SK-N-SH (cell line): ENCODE results near the gene TGM2. TPM values are rescaled to one million over a fixed set of nuclear protein-coding genes. Genes with fewer than 3 reads are reported as not detected.

Experiments
- CTCF ChIA-PET: fragments of 300-600, 350-600 bp; formaldehyde crosslinking; extraction: SDS; loops from one replicate; lab custom pipeline; 2021; lab: Yijun Ruan, JAX
- POLR2A ChIA-PET: fragments of 350-600 bp; sonication (Branson Sonifier 250); formaldehyde crosslinking; extraction: SDS; loops from one replicate; lab custom pipeline; 2020; ENCODE audit warnings: antibody characterized with exemption, inconsistent platforms; lab: Yijun Ruan, JAX
- DNase-seq: peaks from one replicate; pipeline ENCODE4 v3.0.0; 2012
- H2AFZ ChIP-seq: fragments of 200-600 bp; sonication (generic); 2 replicates; pipeline ENCODE4 v1.8.1; 2016; ENCODE audit warnings: antibody characterized with exemption, mild to moderate bottlenecking, low read depth
- H3F3A ChIP-seq: fragments of 200-600 bp; sonication (generic); replicated peaks from 2 replicates; pipeline ENCODE3; 2016; ENCODE audit warnings: antibody characterized with exemption, mild to moderate bottlenecking; ENCODE audit not compliant: insufficient read depth
- H3K27ac ChIP-seq, 2 experiments: fragments of 200-500 bp in 1 of 2; fragments of 200-600 bp in 1 of 2; sonication (Bioruptor generic) in 1 of 2; sonication (generic), shearing (Covaris generic) in 1 of 2; 2 replicates each; pipeline versions ENCODE4 v1.5.1 to v1.6.1; 2014 to 2016; ENCODE audit warnings: low read depth in 2 of 2, inconsistent platforms in 1 of 2, low read length in 1 of 2, mild to moderate bottlenecking in 1 of 2, mixed read lengths in 1 of 2
- H3K27me3 ChIP-seq: fragments of 200-600 bp; sonication (generic), shearing (Covaris generic); 2 replicates; pipeline ENCODE4 v1.6.1; 2016; ENCODE audit warnings: mixed run types; ENCODE audit not compliant: insufficient read depth
- H3K36me3 ChIP-seq, 2 experiments: fragments of 200-500 bp in 1 of 2; fragments of 200-600 bp in 1 of 2; sonication (Bioruptor generic) in 1 of 2; sonication (generic) in 1 of 2; replicated peaks in 1 of 2; 2 replicates each; pipeline versions ENCODE3 to v1.5.1; 2014 to 2016; ENCODE audit warnings: low read length in 1 of 2, mild to moderate bottlenecking in 1 of 2; ENCODE audit not compliant: insufficient read depth in 2 of 2, control insufficient read depth in 1 of 2
- H3K4me1 ChIP-seq, 2 experiments: fragments of 200-500 bp in 1 of 2; fragments of 200-600 bp in 1 of 2; sonication (Bioruptor generic) in 1 of 2; sonication (generic), shearing (Covaris generic) in 1 of 2; 2 replicates each; pipeline versions ENCODE4 v1.5.1 to v1.6.1; 2014 to 2016; ENCODE audit warnings: low read depth in 1 of 2, low read length in 1 of 2, mixed run types in 1 of 2; ENCODE audit not compliant: insufficient read depth in 2 of 2, control insufficient read depth in 1 of 2
- H3K4me2 ChIP-seq: fragments of 200-600 bp; sonication (generic), shearing (Covaris generic); 2 replicates; pipeline ENCODE4 v1.6.1; 2017; ENCODE audit warnings: mixed run types
- H3K4me3 ChIP-seq, 2 experiments: fragments of 200-500 bp in 1 of 2; fragments of 200-600 bp in 1 of 2; sonication (Bioruptor generic) in 1 of 2; sonication (generic), shearing (Covaris generic) in 1 of 2; 2 replicates each; pipeline versions ENCODE4 v1.5.1 to v1.8.1; 2014 to 2016; ENCODE audit warnings: low read depth in 2 of 2, inconsistent platforms in 1 of 2, low read length in 1 of 2, mild to moderate bottlenecking in 1 of 2, mixed read lengths in 1 of 2, moderate library complexity in 1 of 2
- H3K79me2 ChIP-seq: fragments of 200-600 bp; sonication (generic); 2 replicates; pipeline ENCODE4 v1.8.1; 2017; ENCODE audit warnings: mild to moderate bottlenecking; ENCODE audit not compliant: insufficient read depth
- H3K9ac ChIP-seq: fragments of 200-600 bp; sonication (generic); 2 replicates; pipeline ENCODE4 v1.6.1; 2017; ENCODE audit warnings: mixed run types
- H3K9me2 ChIP-seq: fragments of 200-600 bp; sonication (generic); 2 replicates; pipeline ENCODE4 v1.6.1; 2017; ENCODE audit warnings: mixed run types
- H3K9me3 ChIP-seq: fragments of 200-600 bp; sonication (generic); 2 replicates; pipeline ENCODE4 v1.6.1; 2017; ENCODE audit warnings: mixed run types, mild to moderate bottlenecking, moderate library complexity
- H4K20me1 ChIP-seq: fragments of 200-600 bp; sonication (generic); 2 replicates; pipeline ENCODE4 v1.6.1; 2017; ENCODE audit warnings: mild to moderate bottlenecking, mixed run types; ENCODE audit not compliant: insufficient read depth
- ELF1 ChIP-seq: IDR thresholded peaks from 2 replicates; pipeline ENCODE4 v1.4.0; 2012
- FOSL2 ChIP-seq: IDR thresholded peaks from 2 replicates; pipeline ENCODE4 v1.4.0; 2012; ENCODE audit warnings: low read depth, mild to moderate bottlenecking, moderate library complexity, borderline replicate concordance
- FOXJ3 ChIP-seq: sonication (generic); formaldehyde crosslinking; IDR thresholded peaks from 2 replicates; pipeline ENCODE4 v1.5.1; 2020; ENCODE audit warnings: mild to moderate bottlenecking, missing genetic modification reagents
- JUND ChIP-seq: IDR thresholded peaks from 2 replicates; pipeline ENCODE4 v1.4.0; 2012
- MXI1 ChIP-seq: IDR thresholded peaks from 2 replicates; pipeline ENCODE4 v1.6.1; 2012; ENCODE audit warnings: mild to moderate bottlenecking, low read depth, low read length, improper control_type of control experiment
- RFX5 ChIP-seq: IDR thresholded peaks from 2 replicates; pipeline ENCODE4 v1.6.1; 2012; ENCODE audit warnings: mild to moderate bottlenecking, improper control_type of control experiment, low read length
- RXRA ChIP-seq: IDR thresholded peaks from 2 replicates; pipeline ENCODE4 v1.4.0; 2012; ENCODE audit warnings: low read depth, mild to moderate bottlenecking, borderline replicate concordance
- SIN3A ChIP-seq: IDR thresholded peaks from 2 replicates; pipeline ENCODE4 v1.6.1; 2012; ENCODE audit warnings: low read depth, mild to moderate bottlenecking, low read length, moderate library complexity, borderline replicate concordance
- TAF1 ChIP-seq: IDR thresholded peaks from 2 replicates; pipeline ENCODE4 v1.6.1; 2012; ENCODE audit warnings: low read depth, mild to moderate bottlenecking, low read length, moderate library complexity, borderline replicate concordance
- WGBS: methylation state at CpG from one replicate; pipeline ENCODE4 v1.1.6; 2017; ENCODE audit warnings: low lambda C conversion rate; 5-methylcytosine and 5-hydroxymethylcytosine counted together
- polyA plus RNA-seq, 3 experiments: library from polyadenylated mRNA; depleted of rRNA; stranded (reverse); fragments of >200 nt; gene quantifications; 2 replicates each; pipeline ENCODE4 v1.2.3, GENCODE V29; 2012
- TF ChIP-seq, protein P1 (sequence below): fragments of 150-350 bp; IDR thresholded peaks from 2 replicates; pipeline ENCODE4 v1.6.1; 2016; ENCODE audit warnings: mild to moderate bottlenecking, low read depth, low read length
- TF ChIP-seq, protein P2 (sequence below): fragments of 200-600 bp; sonication (generic); IDR thresholded peaks from 2 replicates; pipeline ENCODE4 v1.6.1; 2017; ENCODE audit warnings: antibody characterized with exemption, mild to moderate bottlenecking, moderate library complexity
- TF ChIP-seq, protein P3 (sequence below): IDR thresholded peaks from 2 replicates; pipeline ENCODE4; 2012
- TF ChIP-seq, protein P4 (sequence below): IDR thresholded peaks from 2 replicates; pipeline ENCODE4 v1.6.1; 2012; ENCODE audit warnings: mild to moderate bottlenecking, low read depth, low read length, moderate library complexity
- TF ChIP-seq, protein P5 (sequence below): IDR thresholded peaks from 2 replicates; pipeline ENCODE4 v1.4.0; 2012; ENCODE audit warnings: low read depth

The TGM2 gene
- polyA plus RNA-seq, 1 of the 3 experiments (the other 2 are of a cell fraction) = 676 TPM

DNA sequence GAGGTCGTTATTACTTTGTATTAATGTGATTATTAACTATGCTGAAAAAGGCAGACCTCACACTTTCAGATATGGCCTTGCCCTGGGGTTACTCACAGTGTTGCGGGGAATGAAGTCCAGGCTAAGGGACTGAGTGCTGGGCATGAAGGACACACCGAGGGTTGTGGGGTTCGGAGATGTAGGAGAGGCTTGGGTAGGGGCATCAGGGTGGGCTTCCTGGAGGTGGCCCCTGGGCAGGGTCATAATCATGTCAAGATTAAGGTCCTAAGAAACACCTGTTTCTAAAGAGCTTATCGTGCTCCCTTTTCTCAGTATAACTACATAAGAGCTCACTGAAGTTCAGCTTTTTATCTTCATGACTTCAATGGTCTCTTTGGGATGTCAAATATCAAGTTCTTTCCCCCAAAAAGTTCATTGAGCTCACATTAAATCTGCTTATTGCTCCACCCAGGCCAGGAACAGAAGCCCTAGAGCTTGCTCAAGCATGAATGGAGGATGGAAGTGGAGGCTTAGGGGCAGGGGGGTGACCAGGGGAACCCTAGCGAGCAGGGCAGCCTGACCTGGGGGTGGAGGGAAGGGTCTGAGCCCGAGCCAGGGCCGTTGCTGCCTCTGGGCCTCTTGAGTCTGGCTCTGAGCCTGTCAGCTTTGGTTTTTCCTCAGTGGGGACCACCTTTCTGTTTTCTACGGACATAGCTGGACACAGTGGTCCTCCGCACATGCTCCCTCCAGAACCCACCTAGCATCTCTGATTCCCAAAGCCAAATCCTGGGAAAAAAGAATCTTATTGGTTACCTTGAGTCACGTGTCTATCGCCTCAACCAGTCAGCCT lies 37.3 kb upstream of the TGM2 start:
- Histone ChIP-seq H3K4me2 (no peak overlapping the region), H3K9ac (no peak overlapping the region), H3K4me3 (no peak overlapping the region), H3K27ac (peak overlapping the region in 1 of 2 experiments; percentile 73; a peak in 1 of 4 replicates), H4K20me1 (no peaks in the 10 kb centered on the region), H3K4me1 (peaks cover 0 to 3% of the 10 kb centered on the region in 2 experiments; a peak in 1 of 4 replicates), H2AFZ (no peak overlapping the region), H3K9me2 (no peaks in the 10 kb centered on the region), H3K79me2 (no peaks in the 10 kb centered on the region), H3K9me3 (no peaks in the 10 kb centered on the region), H3F3A (peaks cover 4% of the 10 kb centered on the region), H3K27me3 (no peaks in the 10 kb centered on the region), H3K36me3 (no peaks in the 10 kb centered on the region)
- 94% methylated on average over 10 of the region's 12 CpGs for WGBS
- DNase-seq = no peak
- POLR2A ChIA-PET = no interaction called here
- TF ChIP-seq, protein P1, sequence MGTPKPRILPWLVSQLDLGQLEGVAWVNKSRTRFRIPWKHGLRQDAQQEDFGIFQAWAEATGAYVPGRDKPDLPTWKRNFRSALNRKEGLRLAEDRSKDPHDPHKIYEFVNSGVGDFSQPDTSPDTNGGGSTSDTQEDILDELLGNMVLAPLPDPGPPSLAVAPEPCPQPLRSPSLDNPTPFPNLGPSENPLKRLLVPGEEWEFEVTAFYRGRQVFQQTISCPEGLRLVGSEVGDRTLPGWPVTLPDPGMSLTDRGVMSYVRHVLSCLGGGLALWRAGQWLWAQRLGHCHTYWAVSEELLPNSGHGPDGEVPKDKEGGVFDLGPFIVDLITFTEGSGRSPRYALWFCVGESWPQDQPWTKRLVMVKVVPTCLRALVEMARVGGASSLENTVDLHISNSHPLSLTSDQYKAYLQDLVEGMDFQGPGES = no peak
- TF ChIP-seq RXRA (no peak), ELF1 (no peak), TAF1 (no peak), FOSL2 (no peak), JUND (no peak), FOXJ3 (CRISPR knock-in tag) (no peak), MXI1 (no peak)
- TF ChIP-seq, protein P2, sequence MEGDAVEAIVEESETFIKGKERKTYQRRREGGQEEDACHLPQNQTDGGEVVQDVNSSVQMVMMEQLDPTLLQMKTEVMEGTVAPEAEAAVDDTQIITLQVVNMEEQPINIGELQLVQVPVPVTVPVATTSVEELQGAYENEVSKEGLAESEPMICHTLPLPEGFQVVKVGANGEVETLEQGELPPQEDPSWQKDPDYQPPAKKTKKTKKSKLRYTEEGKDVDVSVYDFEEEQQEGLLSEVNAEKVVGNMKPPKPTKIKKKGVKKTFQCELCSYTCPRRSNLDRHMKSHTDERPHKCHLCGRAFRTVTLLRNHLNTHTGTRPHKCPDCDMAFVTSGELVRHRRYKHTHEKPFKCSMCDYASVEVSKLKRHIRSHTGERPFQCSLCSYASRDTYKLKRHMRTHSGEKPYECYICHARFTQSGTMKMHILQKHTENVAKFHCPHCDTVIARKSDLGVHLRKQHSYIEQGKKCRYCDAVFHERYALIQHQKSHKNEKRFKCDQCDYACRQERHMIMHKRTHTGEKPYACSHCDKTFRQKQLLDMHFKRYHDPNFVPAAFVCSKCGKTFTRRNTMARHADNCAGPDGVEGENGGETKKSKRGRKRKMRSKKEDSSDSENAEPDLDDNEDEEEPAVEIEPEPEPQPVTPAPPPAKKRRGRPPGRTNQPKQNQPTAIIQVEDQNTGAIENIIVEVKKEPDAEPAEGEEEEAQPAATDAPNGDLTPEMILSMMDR = no peak
- CTCF ChIA-PET = interaction anchor here (0.9 to 16.4 kb wide), 6 partner anchors 13 to 638 kb away, joined by 3 to 148 read pairs (median 4); no protein-coding TSS in a partner anchor

DNA sequence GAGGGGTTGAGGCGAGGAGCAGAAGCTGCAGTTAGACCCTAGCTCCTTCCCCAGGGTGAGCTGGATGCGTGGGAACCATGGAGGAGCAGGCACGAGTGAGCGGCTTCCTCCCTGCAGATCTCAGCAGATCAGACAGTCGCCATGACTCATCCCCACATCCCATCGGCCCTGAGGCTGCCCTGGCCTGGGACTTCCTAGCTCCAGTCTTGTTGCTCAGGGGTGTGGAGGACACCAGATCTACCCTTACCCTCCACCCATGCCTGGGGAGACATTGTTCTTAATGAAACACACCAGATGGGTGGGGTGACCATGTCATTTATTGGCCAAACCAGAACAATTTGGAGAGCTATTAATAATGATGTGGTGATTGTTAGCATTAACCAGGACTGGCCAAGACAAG lies 36.3 kb upstream of the TGM2 start:
- Histone ChIP-seq H2AFZ (0 out of 2 replicates have a peak overlapping the region, but pooled peaks have one; percentile 51), H3K36me3 (no peaks in the 10 kb centered on the region), H3F3A (peaks cover 10% of the 10 kb centered on the region), H3K9ac (no peak overlapping the region; the same call in 1 of the 2 replicates), H3K9me2 (no peaks in the 10 kb centered on the region), H3K4me3 (no peak overlapping the region), H4K20me1 (no peaks in the 10 kb centered on the region), H3K79me2 (no peaks in the 10 kb centered on the region), H3K4me1 (peaks cover 0 to 3% of the 10 kb centered on the region in 2 experiments; a peak in 1 of 4 replicates), H3K27me3 (no peaks in the 10 kb centered on the region), H3K4me2 (no peak overlapping the region), H3K9me3 (no peaks in the 10 kb centered on the region), H3K27ac (peak overlapping the region in 1 of 2 experiments; percentile 73; a peak in 2 of 4 replicates)
- DNase-seq = no peak
- 47% methylated on average over 5 of the region's 6 CpGs for WGBS
- POLR2A ChIA-PET = no interaction called here
- CTCF ChIA-PET = interaction anchor here (0.7 to 16.4 kb wide), 6 partner anchors 14 to 637 kb away, joined by 3 to 148 read pairs (median 4); no protein-coding TSS in a partner anchor
- TF ChIP-seq SIN3A = no peak
- TF ChIP-seq, protein P2 = no peak
- TF ChIP-seq RXRA = no peak
- no peak for TF ChIP-seq RFX5
- peak; percentile 80; the same call in 1 of the 2 replicates for TF ChIP-seq FOSL2
- peak; percentile 67 for TF ChIP-seq JUND
- TF ChIP-seq, protein P3, sequence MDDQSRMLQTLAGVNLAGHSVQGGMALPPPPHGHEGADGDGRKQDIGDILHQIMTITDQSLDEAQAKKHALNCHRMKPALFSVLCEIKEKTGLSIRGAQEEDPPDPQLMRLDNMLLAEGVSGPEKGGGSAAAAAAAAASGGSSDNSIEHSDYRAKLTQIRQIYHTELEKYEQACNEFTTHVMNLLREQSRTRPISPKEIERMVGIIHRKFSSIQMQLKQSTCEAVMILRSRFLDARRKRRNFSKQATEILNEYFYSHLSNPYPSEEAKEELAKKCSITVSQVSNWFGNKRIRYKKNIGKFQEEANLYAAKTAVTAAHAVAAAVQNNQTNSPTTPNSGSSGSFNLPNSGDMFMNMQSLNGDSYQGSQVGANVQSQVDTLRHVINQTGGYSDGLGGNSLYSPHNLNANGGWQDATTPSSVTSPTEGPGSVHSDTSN = peak; percentile 27; the same call in 1 of the 2 replicates
- TF ChIP-seq, protein P4, sequence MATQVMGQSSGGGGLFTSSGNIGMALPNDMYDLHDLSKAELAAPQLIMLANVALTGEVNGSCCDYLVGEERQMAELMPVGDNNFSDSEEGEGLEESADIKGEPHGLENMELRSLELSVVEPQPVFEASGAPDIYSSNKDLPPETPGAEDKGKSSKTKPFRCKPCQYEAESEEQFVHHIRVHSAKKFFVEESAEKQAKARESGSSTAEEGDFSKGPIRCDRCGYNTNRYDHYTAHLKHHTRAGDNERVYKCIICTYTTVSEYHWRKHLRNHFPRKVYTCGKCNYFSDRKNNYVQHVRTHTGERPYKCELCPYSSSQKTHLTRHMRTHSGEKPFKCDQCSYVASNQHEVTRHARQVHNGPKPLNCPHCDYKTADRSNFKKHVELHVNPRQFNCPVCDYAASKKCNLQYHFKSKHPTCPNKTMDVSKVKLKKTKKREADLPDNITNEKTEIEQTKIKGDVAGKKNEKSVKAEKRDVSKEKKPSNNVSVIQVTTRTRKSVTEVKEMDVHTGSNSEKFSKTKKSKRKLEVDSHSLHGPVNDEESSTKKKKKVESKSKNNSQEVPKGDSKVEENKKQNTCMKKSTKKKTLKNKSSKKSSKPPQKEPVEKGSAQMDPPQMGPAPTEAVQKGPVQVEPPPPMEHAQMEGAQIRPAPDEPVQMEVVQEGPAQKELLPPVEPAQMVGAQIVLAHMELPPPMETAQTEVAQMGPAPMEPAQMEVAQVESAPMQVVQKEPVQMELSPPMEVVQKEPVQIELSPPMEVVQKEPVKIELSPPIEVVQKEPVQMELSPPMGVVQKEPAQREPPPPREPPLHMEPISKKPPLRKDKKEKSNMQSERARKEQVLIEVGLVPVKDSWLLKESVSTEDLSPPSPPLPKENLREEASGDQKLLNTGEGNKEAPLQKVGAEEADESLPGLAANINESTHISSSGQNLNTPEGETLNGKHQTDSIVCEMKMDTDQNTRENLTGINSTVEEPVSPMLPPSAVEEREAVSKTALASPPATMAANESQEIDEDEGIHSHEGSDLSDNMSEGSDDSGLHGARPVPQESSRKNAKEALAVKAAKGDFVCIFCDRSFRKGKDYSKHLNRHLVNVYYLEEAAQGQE = no peak
- TF ChIP-seq, protein P5, sequence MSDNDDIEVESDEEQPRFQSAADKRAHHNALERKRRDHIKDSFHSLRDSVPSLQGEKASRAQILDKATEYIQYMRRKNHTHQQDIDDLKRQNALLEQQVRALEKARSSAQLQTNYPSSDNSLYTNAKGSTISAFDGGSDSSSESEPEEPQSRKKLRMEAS = peak; percentile 63
